Hepatocyte (in vitro differentiated cells): ENCODE results near the gene SYNE2.

ENCODE experiments used
- CTCF ChIP-seq: fragments of 200-600 bp; sonication (generic); IDR thresholded peaks from 2 replicates; pipeline ENCODE4 v1.5.1; 2016; ENCODE audit warnings: antibody characterized with exemption, mild to moderate bottlenecking; ENCODE audit not compliant: poor library complexity
- EZH2 ChIP-seq: fragments of 200-600 bp; sonication (generic); IDR thresholded peaks from 2 replicates; pipeline ENCODE4 v1.6.1; 2016; ENCODE audit warnings: antibody characterized with exemption, mild to moderate bottlenecking, borderline replicate concordance
- EZH2phosphoT487 ChIP-seq: fragments of 200-600 bp; sonication (generic); IDR thresholded peaks from one replicate; pipeline ENCODE4 v1.6.1; 2018; ENCODE audit warnings: antibody characterized with exemption, mild to moderate bottlenecking, low read depth, moderate library complexity; ENCODE audit not compliant: unreplicated experiment, severe bottlenecking

DNA sequence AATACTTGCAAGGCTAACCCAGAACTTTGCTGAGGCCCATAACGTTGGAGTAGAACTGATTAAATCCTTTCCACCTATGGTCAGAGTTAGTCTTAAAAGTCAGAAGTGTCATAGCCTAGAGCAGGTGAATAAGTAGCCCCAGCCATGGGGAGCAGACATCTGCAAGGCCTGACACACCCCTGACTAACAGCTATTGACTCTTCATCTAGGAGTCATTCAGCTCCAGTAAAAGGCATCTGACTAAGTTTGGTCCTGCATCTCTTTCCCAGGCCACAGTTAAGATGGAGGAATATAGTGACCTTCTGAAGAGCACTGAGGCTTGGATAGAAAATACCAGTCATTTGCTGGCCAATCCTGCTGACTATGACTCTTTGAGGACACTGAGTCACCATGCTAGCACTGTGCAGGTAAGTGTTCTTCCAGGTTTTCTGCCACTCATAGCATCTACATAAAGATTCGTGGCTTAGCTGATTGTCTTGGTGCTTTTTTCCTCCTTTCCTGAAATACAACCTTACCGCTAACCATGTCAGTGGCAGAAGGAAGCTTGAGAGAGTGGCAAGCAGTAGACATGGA, 228.5 kb downstream of the SYNE2 start:
- TF ChIP-seq CTCF (no peak), EZH2 (no peak), EZH2phosphoT487 (no peak)
